GM23338 (cell line): ENCODE measurements around the gene VSX1. TPM values are rescaled to one million over a fixed set of nuclear protein-coding genes. Genes with fewer than 3 reads are reported as not detected.

Source experiments
- ATAC-seq: fragments of 200-7000 bp; cut with Tn5 transposase; 3 replicates; pipeline ENCODE4 v1.9.1; 2020
- DNase-seq: peaks from one replicate; pipeline ENCODE4 v3.0.0-alpha.2; 2015; ENCODE audit warnings: low spot score
- H2AFZ ChIP-seq: fragments of 200-600 bp; sonication (generic); 2 replicates; pipeline ENCODE4 v1.8.0; 2016; ENCODE audit warnings: antibody characterized with exemption, mild to moderate bottlenecking, moderate library complexity
- H3F3A ChIP-seq: fragments of 200-600 bp; sonication (generic); replicated peaks from 2 replicates; pipeline ENCODE4 v1.8.0; 2017; ENCODE audit warnings: antibody characterized with exemption, mixed run types, low read depth
- H3K27ac ChIP-seq: fragments of 200-600 bp; sonication (generic); 2 replicates; pipeline ENCODE4 v1.6.1; 2016; ENCODE audit warnings: low read depth
- H3K27me3 ChIP-seq: fragments of 200-600 bp; sonication (generic); 2 replicates; pipeline ENCODE4 v1.8.0; 2016; ENCODE audit warnings: mild to moderate bottlenecking, mixed run types, moderate library complexity; ENCODE audit not compliant: insufficient read depth
- H3K36me3 ChIP-seq: fragments of 200-600 bp; sonication (generic); 2 replicates; pipeline ENCODE4 v1.8.0; 2016; ENCODE audit warnings: mild to moderate bottlenecking; ENCODE audit not compliant: insufficient read depth
- H3K4me1 ChIP-seq: fragments of 200-600 bp; sonication (generic); 2 replicates; pipeline ENCODE4 v1.8.0; 2016; ENCODE audit warnings: mild to moderate bottlenecking, moderate library complexity; ENCODE audit not compliant: insufficient read depth
- H3K4me2 ChIP-seq: fragments of 200-600 bp; sonication (generic); 2 replicates; pipeline ENCODE4 v1.7.1; 2017; ENCODE audit warnings: mixed run types
- H3K4me3 ChIP-seq: fragments of 200-600 bp; sonication (generic); 2 replicates; pipeline ENCODE4 v1.6.1; 2016; ENCODE audit warnings: mixed run types
- H3K79me2 ChIP-seq: fragments of 200-600 bp; sonication (generic); replicated peaks from 2 replicates; pipeline ENCODE4 v1.8.0; 2017; ENCODE audit warnings: mild to moderate bottlenecking; ENCODE audit not compliant: insufficient read depth
- H3K9me2 ChIP-seq: fragments of 200-600 bp; sonication (generic); 2 replicates; pipeline ENCODE4 v1.8.0; 2017; ENCODE audit not compliant: insufficient read depth
- H4K20me1 ChIP-seq: fragments of 200-600 bp; sonication (generic); replicated peaks from 2 replicates; pipeline ENCODE4 v1.8.0; 2017; ENCODE audit warnings: mild to moderate bottlenecking; ENCODE audit not compliant: insufficient read depth
- H3K27ac Mint-ChIP-seq: 2 replicates; pipeline ENCODE4 v1.8.0; 2020; ENCODE audit warnings: inconsistent platforms, mild to moderate bottlenecking, moderate library complexity, mixed read lengths
- H3K27me3 Mint-ChIP-seq: 3 replicates; pipeline ENCODE4 v1.8.0; 2022; ENCODE audit warnings: low read depth, mild to moderate bottlenecking, moderate library complexity, mixed read lengths, inconsistent platforms; ENCODE audit not compliant: insufficient read depth, poor library complexity
- H3K36me3 Mint-ChIP-seq: 3 replicates; pipeline ENCODE4 v1.8.0; 2021; ENCODE audit warnings: low read depth, mild to moderate bottlenecking, inconsistent platforms, moderate library complexity, mixed read lengths
- H3K4me1 Mint-ChIP-seq: 3 replicates; pipeline ENCODE4 v1.8.0; 2020; ENCODE audit warnings: mild to moderate bottlenecking, inconsistent platforms, mixed read lengths
- H3K4me3 Mint-ChIP-seq: 3 replicates; pipeline ENCODE4 v1.8.0; 2021; ENCODE audit warnings: moderate library complexity, mild to moderate bottlenecking, inconsistent platforms, mixed read lengths
- H3K9me3 Mint-ChIP-seq: 3 replicates; pipeline ENCODE4 v1.8.0; 2020; ENCODE audit warnings: moderate library complexity, mild to moderate bottlenecking, inconsistent platforms, mixed read lengths
- CREB1 ChIP-seq: fragments of 250-450 bp; sonication (Bioruptor Pico); IDR thresholded peaks from 2 replicates; pipeline ENCODE4 v1.5.0; 2020; ENCODE audit warnings: low read depth, mild to moderate bottlenecking, moderate library complexity
- CTCF ChIP-seq, 2 experiments: fragments of 200-600 bp in 1 of 2; sonication (generic) in 1 of 2; conservative IDR thresholded peaks; 2 replicates each; pipeline versions ENCODE4 v1.5.1 to v1.6.1; 2016 to 2017; ENCODE audit warnings: antibody characterized with exemption in 2 of 2, low read depth in 2 of 2, mild to moderate bottlenecking in 2 of 2, moderate library complexity in 1 of 2
- ETS1 ChIP-seq: IDR thresholded peaks from 2 replicates; pipeline ENCODE4 v1.6.1; 2016; ENCODE audit warnings: antibody characterized with exemption
- EZH2 ChIP-seq: fragments of 200-600 bp; sonication (generic); IDR thresholded peaks from one replicate; pipeline ENCODE4 v1.8.0; 2017; ENCODE audit warnings: antibody characterized with exemption, mild to moderate bottlenecking, low read depth; ENCODE audit not compliant: unreplicated experiment
- EZH2phosphoT487 ChIP-seq: fragments of 200-600 bp; sonication (generic); IDR thresholded peaks from one replicate; pipeline ENCODE4 v1.8.1; 2018; ENCODE audit warnings: antibody characterized with exemption; ENCODE audit not compliant: unreplicated experiment
- JUNB ChIP-seq: IDR thresholded peaks from one replicate; pipeline ENCODE4 v1.6.1; 2016; ENCODE audit warnings: antibody characterized with exemption; ENCODE audit not compliant: unreplicated experiment
- NANOG ChIP-seq: IDR thresholded peaks from 2 replicates; pipeline ENCODE4 v1.6.1; 2016; ENCODE audit warnings: antibody characterized with exemption, borderline replicate concordance
- POLR2AphosphoS5 ChIP-seq: IDR thresholded peaks from 2 replicates; pipeline ENCODE4 v1.6.1; 2016; ENCODE audit warnings: antibody characterized with exemption, low read depth
- REST ChIP-seq: IDR thresholded peaks from one replicate; pipeline ENCODE4 v1.6.1; 2018; ENCODE audit warnings: antibody characterized with exemption; ENCODE audit not compliant: unreplicated experiment
- STAT1 ChIP-seq: IDR thresholded peaks from one replicate; pipeline ENCODE4 v1.6.1; 2016; ENCODE audit warnings: antibody characterized with exemption; ENCODE audit not compliant: unreplicated experiment
- ZNF114 ChIP-seq: fragments of 250-450 bp; sonication (Bioruptor Pico); IDR thresholded peaks from 2 replicates; pipeline ENCODE4 v1.5.0; 2020; ENCODE audit warnings: mild to moderate bottlenecking, moderate library complexity
- ZNF331 ChIP-seq: fragments of 250-450 bp; sonication (Bioruptor Pico); IDR thresholded peaks from 2 replicates; pipeline ENCODE4 v1.5.0; 2020; ENCODE audit warnings: low read depth, mild to moderate bottlenecking, moderate library complexity
- polyA plus RNA-seq: library from polyadenylated mRNA; unstranded; fragments of >200 nt; fragmentation: Nextera tagmentation; extraction: Ambion mirVana; gene quantifications from 2 replicates; pipeline ENCODE4 v1.2.1, GENCODE V29; 2016
- total RNA-seq: library from RNA; depleted of rRNA; stranded (reverse); fragments of >200 nt; shearing (Covaris generic); gene quantifications from 2 replicates; pipeline ENCODE4 v1.2.3, GENCODE V29; 2014

The VSX1 gene
- total and polyA plus RNA-seq, 2 experiments from 2014 or later = 0.73 TPM; not detected in 1

- TF ChIP-seq CREB1 = no peak
- no peak for TF ChIP-seq ZNF331
- TF ChIP-seq NANOG = no peak
- TF ChIP-seq STAT1 = no peak
- TF ChIP-seq EZH2 = no peak
- no peak for TF ChIP-seq REST
- TF ChIP-seq JUNB = no peak
- no peak for TF ChIP-seq ZNF114
These were observed 25.2 kb downstream of the VSX1 start (continued) for GRCh38 chr20:25056690-25057233.

- Histone ChIP-seq H2AFZ (no peak overlapping the region), H3K27ac (no peak overlapping the region), H3K9me2 (no peaks in the 10 kb centered on the region; the same call in 1 of the 2 replicates), H3F3A (no peaks in the 10 kb centered on the region), H3K79me2 (no peaks in the 10 kb centered on the region), H4K20me1 (no peaks in the 10 kb centered on the region), H3K27me3 (peaks cover 61% of the 10 kb centered on the region), H3K4me2 (no peak overlapping the region), H3K4me3 (no peak overlapping the region), H3K4me1 (peaks cover 12% of the 10 kb centered on the region; the same call in 1 of the 2 replicates), H3K36me3 (no peaks in the 10 kb centered on the region)
- peaks cover 57% of the 10 kb centered on the region for H3K27me3 Mint-ChIP-seq
- no peak overlapping the region for H3K27ac Mint-ChIP-seq
- DNase-seq = no peak
- H3K4me1 Mint-ChIP-seq = peaks cover 11% of the 10 kb centered on the region; the same call in 1 of the 3 replicates
- H3K4me3 Mint-ChIP-seq = peak overlapping the region; percentile 68; the same call in 1 of the 3 replicates
- H3K9me3 Mint-ChIP-seq = no peaks in the 10 kb centered on the region
- no peak for ATAC-seq
- H3K36me3 Mint-ChIP-seq = no peaks in the 10 kb centered on the region
- TF ChIP-seq CTCF (conservative IDR thresholded peaks at IDR 0.05; ENCODE audit: low read depth in 2 of 2) (no peak), NANOG (no peak), ETS1 (no peak), JUNB (no peak), CREB1 (no peak), EZH2phosphoT487 (no peak), EZH2 (no peak), ZNF114 (no peak), POLR2AphosphoS5 (no peak)
These were observed 26.0 kb downstream of the VSX1 start for GRCh38 chr20:25055711-25056495.
